K562 (cell line): ENCODE data around the gene NOSIP. TPM values are rescaled to one million over a fixed set of nuclear protein-coding genes. Genes with fewer than 3 reads are reported as not detected.

Experiments
- ARHGAP35 ChIP-seq: fragments of 450-650 bp; IDR thresholded peaks from 2 replicates; pipeline ENCODE4 v1.6.1; 2018; ENCODE audit not compliant: partially characterized antibody
- CBX8 ChIP-seq: fragments of 200-600 bp; sonication (generic); IDR thresholded peaks from 2 replicates; pipeline ENCODE4 v1.6.1; 2012; ENCODE audit warnings: borderline replicate concordance, mixed run types, low read depth, mild to moderate bottlenecking, moderate library complexity, mixed read lengths, low read length, control low read depth, inconsistent platforms; ENCODE audit not compliant: poor library complexity, severe bottlenecking; ENCODE audit errors: extremely low read depth
- CEBPG ChIP-seq, 3 experiments: fragments of 200-800 bp in 1 of 3; sonication (Bioruptor generic) in 1 of 3; sonication (generic) in 1 of 3; formaldehyde crosslinking in 1 of 3; IDR thresholded peaks in 2 of 3; conservative IDR thresholded peaks in 1 of 3; 2 replicates each; pipeline versions ENCODE4 v1.6.1 to v1.8.0; 2016 to 2022; ENCODE audit warnings: missing compliant biosample characterization in 2 of 3, missing genetic modification characterization in 2 of 3, mild to moderate bottlenecking in 1 of 3, missing genetic modification reagents in 1 of 3
- HDAC1 ChIP-seq, 2 experiments: fragments of 450-650 bp; IDR thresholded peaks; 2 replicates each; pipeline ENCODE4 v1.6.1; 2016 to 2017; ENCODE audit warnings: inconsistent platforms in 1 of 2, mild to moderate bottlenecking in 1 of 2, moderate library complexity in 1 of 2
- KDM2B ChIP-seq: fragments of 250-450 bp; sonication (Bioruptor Pico); IDR thresholded peaks from 2 replicates; pipeline ENCODE4 v1.8.0; 2021; ENCODE audit warnings: mild to moderate bottlenecking, moderate library complexity
- NFE2L1 ChIP-seq: fragments of 450-650 bp; IDR thresholded peaks from 2 replicates; pipeline ENCODE4 v1.6.1; 2016; ENCODE audit warnings: missing genetic modification characterization, low read depth, mild to moderate bottlenecking, missing compliant biosample characterization, moderate library complexity, borderline replicate concordance
- PCBP2 ChIP-seq: fragments of 200-400 bp; formaldehyde crosslinking; IDR thresholded peaks from 2 replicates; pipeline ENCODE4 v1.6.1; 2018; ENCODE audit warnings: low read length, low read depth, mild to moderate bottlenecking, moderate library complexity; ENCODE audit not compliant: poor library complexity, severe bottlenecking
- POLR2G ChIP-seq: fragments of 200-400 bp; formaldehyde crosslinking; IDR thresholded peaks from 2 replicates; pipeline ENCODE4 v1.6.1; 2017; ENCODE audit warnings: low read depth, mild to moderate bottlenecking, antibody characterized with exemption, low read length, moderate library complexity
- RUNX1 ChIP-seq: sonication (generic); IDR thresholded peaks from 2 replicates; pipeline ENCODE4 v1.6.1; 2016; ENCODE audit warnings: antibody characterized with exemption, low read depth
- SMAD2 ChIP-seq: fragments of 150-350 bp; IDR thresholded peaks from 2 replicates; pipeline ENCODE4 v1.6.1; 2014; ENCODE audit warnings: low read depth, mild to moderate bottlenecking, low read length
- SPI1 ChIP-seq: IDR thresholded peaks from 2 replicates; pipeline ENCODE4 v1.6.1; 2011; ENCODE audit warnings: low read depth, low read length, control low read depth, borderline replicate concordance
- TCF7 ChIP-seq: sonication (generic); IDR thresholded peaks from 2 replicates; pipeline ENCODE4 v1.6.1; 2016; ENCODE audit warnings: antibody characterized with exemption, borderline replicate concordance
- YY1 ChIP-seq, 3 experiments: IDR thresholded peaks; 2 replicates each; pipeline ENCODE4 v1.6.1; 2011; ENCODE audit warnings: low read length in 2 of 3, mild to moderate bottlenecking in 2 of 3, moderate library complexity in 2 of 3, borderline replicate concordance in 1 of 3, control low read depth in 1 of 3, low read depth in 1 of 3; ENCODE audit not compliant: insufficient read depth in 3 of 3, insufficient replicate concordance in 2 of 3, control insufficient read depth in 1 of 3, insufficient read length in 1 of 3; ENCODE audit errors: extremely low read depth in 1 of 3
- ZFPM2 ChIP-seq: fragments of 250-450 bp; sonication (Bioruptor Pico); IDR thresholded peaks from 2 replicates; pipeline ENCODE4 v1.5.1; 2022; ENCODE audit warnings: mild to moderate bottlenecking
- ZNF23 ChIP-seq: fragments of 250-450 bp; sonication (Bioruptor Pico); IDR thresholded peaks from 2 replicates; pipeline ENCODE4 v1.4.0; 2020; ENCODE audit warnings: mild to moderate bottlenecking
- ZNF431 ChIP-seq: sonication (generic); formaldehyde crosslinking; IDR thresholded peaks from 2 replicates; pipeline ENCODE4 v1.8.0; 2022; ENCODE audit warnings: mild to moderate bottlenecking, missing genetic modification reagents
- ZNF57 ChIP-seq: fragments of 450-650 bp; formaldehyde crosslinking; IDR thresholded peaks from 2 replicates; pipeline ENCODE4 v1.4.0; 2020; ENCODE audit warnings: mild to moderate bottlenecking, moderate library complexity
- ZSCAN32 ChIP-seq: fragments of 450-650 bp; formaldehyde crosslinking; IDR thresholded peaks from 2 replicates; pipeline ENCODE4 v1.4.0; 2020; ENCODE audit warnings: mild to moderate bottlenecking, moderate library complexity
- polyA plus RNA-seq, 8 experiments: library from polyadenylated mRNA; depleted of rRNA in 4 of 8; stranded (reverse) in 5 of 8; unstranded in 3 of 8; fragments of >200 nt; fragmentation: Nextera tagmentation in 2 of 8; fragmentation: Illumina TruSeq in 1 of 8; extraction: Ambion mirVana in 2 of 8; extraction: Trizol in 1 of 8; gene quantifications; 2 replicates each; pipeline versions ENCODE4 v1.2.1 to v1.2.3, GENCODE V29; 2011 to 2014; ENCODE audit warnings: inconsistent platforms in 1 of 8, missing spikeins in 1 of 8
- total RNA-seq, 7 experiments: library from RNA; depleted of rRNA in 6 of 7; stranded (reverse); fragments of >200 nt in 6 of 7; fragmentation: Illumina TruSeq in 2 of 7; extraction: Trizol in 2 of 7; gene quantifications; 2 replicates each; pipeline versions ENCODE4 v1.2.1 to v1.2.3, GENCODE V29; 2011 to 2021; ENCODE audit warnings: low replicate concordance in 1 of 7
- TF ChIP-seq, protein P1 (sequence below): fragments of 250-450 bp; sonication (Bioruptor Pico); IDR thresholded peaks from 2 replicates; pipeline ENCODE4 v1.8.0; 2022; ENCODE audit warnings: inconsistent platforms, mild to moderate bottlenecking, moderate library complexity, borderline replicate concordance
- TF ChIP-seq, protein P2 (sequence below): IDR thresholded peaks from 2 replicates; pipeline ENCODE4 v1.6.1; 2016; ENCODE audit warnings: missing genetic modification characterization, missing compliant biosample characterization
- TF ChIP-seq, protein P3 (sequence below): fragments of 450-650 bp; IDR thresholded peaks from 2 replicates; pipeline ENCODE4 v1.6.1; 2016; ENCODE audit warnings: borderline replicate concordance

Gene NOSIP
- total and polyA plus RNA-seq, 9 of the 15 experiments (the other 6 are each of a cell fraction or from before 2014, with no cell fraction given) = 14.4 to 153 (median 79.9) TPM

DNA sequence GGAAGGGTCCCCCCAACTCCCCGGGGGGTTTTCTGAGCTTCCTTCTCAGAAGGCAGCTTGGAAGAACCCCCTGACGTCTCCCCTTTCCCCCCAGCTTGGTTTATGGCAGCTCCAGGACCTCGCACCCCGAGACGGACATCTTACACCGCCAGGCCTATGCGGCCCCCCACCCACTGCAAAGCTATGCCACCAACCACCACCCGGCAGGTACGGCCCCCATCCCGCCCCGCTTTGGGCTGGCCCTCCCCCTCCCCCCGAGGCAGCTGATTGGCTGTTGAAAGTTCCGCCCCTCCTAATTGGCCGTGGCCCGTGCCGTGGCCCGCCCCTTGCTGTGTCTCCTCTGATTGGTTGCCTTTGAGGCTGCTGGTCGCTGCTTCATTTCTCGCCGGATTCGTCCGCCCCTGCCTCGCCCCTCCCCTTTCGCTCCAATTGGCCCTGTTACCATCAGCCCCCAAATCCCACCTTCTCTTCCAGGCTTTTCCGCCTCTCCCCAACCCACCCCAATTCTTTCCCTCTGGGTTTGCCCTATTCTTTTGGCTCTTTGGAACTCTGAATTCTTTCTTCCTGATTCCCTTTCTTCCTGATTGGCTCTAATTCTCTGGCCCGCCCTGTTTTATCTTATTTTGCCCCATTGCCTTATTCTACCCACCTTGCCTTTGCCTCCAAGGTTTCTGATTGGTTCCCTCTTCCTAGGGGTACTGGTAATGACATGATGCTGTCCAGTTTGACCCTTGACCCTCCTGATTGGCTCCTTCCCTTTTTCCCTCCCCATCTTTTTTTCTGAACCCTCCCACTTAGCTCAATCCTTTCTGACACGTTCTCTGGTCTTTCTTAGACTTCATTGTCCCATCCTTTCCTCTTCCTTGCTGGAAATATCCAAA is 13.1 kb upstream of the NOSIP start (continued):
- TF ChIP-seq CEBPG (CRISPR knock-in tag; IDR thresholded peaks at IDR 0.05) (no peak), CEBPG (tag; conservative IDR thresholded peaks at IDR 0.05 in 1 of 2, IDR thresholded peaks at IDR 0.05 in 1 of 2) (no peak), ZSCAN32 (CRISPR knock-in tag) (no peak), RUNX1 (no peak), ZNF57 (no peak), NFE2L1 (tag) (no peak), POLR2G (peak; percentile 34; the same call in 1 of the 2 replicates), TCF7 (no peak), PCBP2 (no peak), ZFPM2 (CRISPR knock-in tag) (no peak), SMAD2 (no peak), KDM2B (CRISPR knock-in tag) (no peak), YY1 (IDR thresholded peaks at IDR 0.05; ENCODE audit: borderline replicate concordance in 1 of 3, control insufficient read depth in 1 of 3, extremely low read depth in 1 of 3, insufficient read depth in 3 of 3, insufficient read length in 1 of 3, insufficient replicate concordance in 2 of 3, low read depth in 1 of 3, low read length in 2 of 3) (no peak), ARHGAP35 (no peak), SPI1 (no peak), CBX8 (no peak), ZNF23 (CRISPR knock-in tag) (no peak), HDAC1 (IDR thresholded peaks at IDR 0.05) (peak in 1 of 2 experiments; percentile 59; a peak in 1 of 4 replicates), ZNF431 (CRISPR knock-in tag) (no peak)
- TF ChIP-seq, protein P1, sequence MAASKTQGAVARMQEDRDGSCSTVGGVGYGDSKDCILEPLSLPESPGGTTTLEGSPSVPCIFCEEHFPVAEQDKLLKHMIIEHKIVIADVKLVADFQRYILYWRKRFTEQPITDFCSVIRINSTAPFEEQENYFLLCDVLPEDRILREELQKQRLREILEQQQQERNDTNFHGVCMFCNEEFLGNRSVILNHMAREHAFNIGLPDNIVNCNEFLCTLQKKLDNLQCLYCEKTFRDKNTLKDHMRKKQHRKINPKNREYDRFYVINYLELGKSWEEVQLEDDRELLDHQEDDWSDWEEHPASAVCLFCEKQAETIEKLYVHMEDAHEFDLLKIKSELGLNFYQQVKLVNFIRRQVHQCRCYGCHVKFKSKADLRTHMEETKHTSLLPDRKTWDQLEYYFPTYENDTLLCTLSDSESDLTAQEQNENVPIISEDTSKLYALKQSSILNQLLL = no peak
- TF ChIP-seq, protein P2, sequence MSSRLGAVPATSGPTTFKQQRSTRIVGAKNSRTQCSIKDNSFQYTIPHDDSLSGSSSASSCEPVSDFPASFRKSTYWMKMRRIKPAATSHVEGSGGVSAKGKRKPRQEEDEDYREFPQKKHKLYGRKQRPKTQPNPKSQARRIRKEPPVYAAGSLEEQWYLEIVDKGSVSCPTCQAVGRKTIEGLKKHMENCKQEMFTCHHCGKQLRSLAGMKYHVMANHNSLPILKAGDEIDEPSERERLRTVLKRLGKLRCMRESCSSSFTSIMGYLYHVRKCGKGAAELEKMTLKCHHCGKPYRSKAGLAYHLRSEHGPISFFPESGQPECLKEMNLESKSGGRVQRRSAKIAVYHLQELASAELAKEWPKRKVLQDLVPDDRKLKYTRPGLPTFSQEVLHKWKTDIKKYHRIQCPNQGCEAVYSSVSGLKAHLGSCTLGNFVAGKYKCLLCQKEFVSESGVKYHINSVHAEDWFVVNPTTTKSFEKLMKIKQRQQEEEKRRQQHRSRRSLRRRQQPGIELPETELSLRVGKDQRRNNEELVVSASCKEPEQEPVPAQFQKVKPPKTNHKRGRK (tag) = peak; percentile 28; the same call in 1 of the 2 replicates
- TF ChIP-seq, protein P3, sequence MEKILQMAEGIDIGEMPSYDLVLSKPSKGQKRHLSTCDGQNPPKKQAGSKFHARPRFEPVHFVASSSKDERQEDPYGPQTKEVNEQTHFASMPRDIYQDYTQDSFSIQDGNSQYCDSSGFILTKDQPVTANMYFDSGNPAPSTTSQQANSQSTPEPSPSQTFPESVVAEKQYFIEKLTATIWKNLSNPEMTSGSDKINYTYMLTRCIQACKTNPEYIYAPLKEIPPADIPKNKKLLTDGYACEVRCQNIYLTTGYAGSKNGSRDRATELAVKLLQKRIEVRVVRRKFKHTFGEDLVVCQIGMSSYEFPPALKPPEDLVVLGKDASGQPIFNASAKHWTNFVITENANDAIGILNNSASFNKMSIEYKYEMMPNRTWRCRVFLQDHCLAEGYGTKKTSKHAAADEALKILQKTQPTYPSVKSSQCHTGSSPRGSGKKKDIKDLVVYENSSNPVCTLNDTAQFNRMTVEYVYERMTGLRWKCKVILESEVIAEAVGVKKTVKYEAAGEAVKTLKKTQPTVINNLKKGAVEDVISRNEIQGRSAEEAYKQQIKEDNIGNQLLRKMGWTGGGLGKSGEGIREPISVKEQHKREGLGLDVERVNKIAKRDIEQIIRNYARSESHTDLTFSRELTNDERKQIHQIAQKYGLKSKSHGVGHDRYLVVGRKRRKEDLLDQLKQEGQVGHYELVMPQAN = peak; percentile 52; the same call in 1 of the 2 replicates
